AG10803 (cell line): Measurements from ENCODE around the gene EPB41L5.
A peak's percentile ranks its signal among the peaks of the same experiment; 100 is the strongest.

Experiments used
- DNase-seq: peaks from one replicate; pipeline ENCODE4 v3.0.0; 2010; ENCODE audit warnings: low read depth
- H3K4me3 ChIP-seq: 2 replicates; pipeline ENCODE4 v1.5.1; 2011; ENCODE audit warnings: mild to moderate bottlenecking, low read length, control low read depth
- TF ChIP-seq, protein P1 (sequence below): conservative IDR thresholded peaks from 2 replicates; pipeline ENCODE4 v1.5.1; 2011; ENCODE audit warnings: mild to moderate bottlenecking, low read length, control low read depth, inconsistent platforms

Gene EPB41L5

GRCh38 chr2:120203251-120204021 lies 190.6 kb downstream of the EPB41L5 start:
- no peak overlapping the region for H3K4me3 ChIP-seq
- DNase-seq, result no peak
- TF ChIP-seq, protein P1, sequence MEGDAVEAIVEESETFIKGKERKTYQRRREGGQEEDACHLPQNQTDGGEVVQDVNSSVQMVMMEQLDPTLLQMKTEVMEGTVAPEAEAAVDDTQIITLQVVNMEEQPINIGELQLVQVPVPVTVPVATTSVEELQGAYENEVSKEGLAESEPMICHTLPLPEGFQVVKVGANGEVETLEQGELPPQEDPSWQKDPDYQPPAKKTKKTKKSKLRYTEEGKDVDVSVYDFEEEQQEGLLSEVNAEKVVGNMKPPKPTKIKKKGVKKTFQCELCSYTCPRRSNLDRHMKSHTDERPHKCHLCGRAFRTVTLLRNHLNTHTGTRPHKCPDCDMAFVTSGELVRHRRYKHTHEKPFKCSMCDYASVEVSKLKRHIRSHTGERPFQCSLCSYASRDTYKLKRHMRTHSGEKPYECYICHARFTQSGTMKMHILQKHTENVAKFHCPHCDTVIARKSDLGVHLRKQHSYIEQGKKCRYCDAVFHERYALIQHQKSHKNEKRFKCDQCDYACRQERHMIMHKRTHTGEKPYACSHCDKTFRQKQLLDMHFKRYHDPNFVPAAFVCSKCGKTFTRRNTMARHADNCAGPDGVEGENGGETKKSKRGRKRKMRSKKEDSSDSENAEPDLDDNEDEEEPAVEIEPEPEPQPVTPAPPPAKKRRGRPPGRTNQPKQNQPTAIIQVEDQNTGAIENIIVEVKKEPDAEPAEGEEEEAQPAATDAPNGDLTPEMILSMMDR, result no peak

- DNase-seq, result no peak
- H3K4me3 ChIP-seq, result no peak overlapping the region
- TF ChIP-seq, protein P1, result 0 out of 2 replicates have a peak, but pooled peaks have one; percentile 12
Measured at GRCh38 chr2:120204022-120204405, 191.1 kb downstream of the EPB41L5 start.

DNA sequence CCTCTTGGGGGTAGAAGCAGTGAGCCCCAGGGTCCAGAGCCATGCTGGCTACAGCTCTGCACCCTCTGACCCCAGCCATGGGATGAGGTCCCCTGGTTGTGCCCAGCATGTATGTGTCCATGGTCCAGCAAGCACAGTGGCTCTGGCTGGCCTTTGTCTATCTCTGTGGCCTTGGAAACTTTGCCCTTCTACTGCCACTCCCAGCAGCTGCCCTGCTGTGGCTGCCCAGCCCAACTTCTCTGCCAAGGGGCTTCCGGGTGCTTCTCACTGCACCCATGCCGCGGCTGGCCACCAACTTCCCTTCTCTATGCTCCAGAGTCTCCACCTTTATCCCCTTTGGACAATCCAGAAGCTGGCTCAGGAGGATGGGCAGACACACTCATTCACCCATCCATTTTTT lies 191.5 kb downstream of the EPB41L5 start:
- DNase-seq, result no peak
- no peak overlapping the region for H3K4me3 ChIP-seq
- TF ChIP-seq, protein P1, result no peak

- TF ChIP-seq, protein P1, result no peak
- H3K4me3 ChIP-seq, result no peak overlapping the region
- no peak for DNase-seq
Measured at GRCh38 chr2:120204945-120205670, 192.2 kb downstream of the EPB41L5 start.

GRCh38 chr2:120206022-120206581 lies 193.2 kb downstream of the EPB41L5 start:
- no peak overlapping the region for H3K4me3 ChIP-seq
- DNase-seq, result no peak
- TF ChIP-seq, protein P1, result peak; percentile 41

- H3K4me3 ChIP-seq, result no peak overlapping the region
- no peak for DNase-seq
- TF ChIP-seq, protein P1, result no peak
Measured at GRCh38 chr2:120208381-120209353, 195.8 kb downstream of the EPB41L5 start.
